ENCODE data around the gene BASP1.

Gene BASP1

DNA sequence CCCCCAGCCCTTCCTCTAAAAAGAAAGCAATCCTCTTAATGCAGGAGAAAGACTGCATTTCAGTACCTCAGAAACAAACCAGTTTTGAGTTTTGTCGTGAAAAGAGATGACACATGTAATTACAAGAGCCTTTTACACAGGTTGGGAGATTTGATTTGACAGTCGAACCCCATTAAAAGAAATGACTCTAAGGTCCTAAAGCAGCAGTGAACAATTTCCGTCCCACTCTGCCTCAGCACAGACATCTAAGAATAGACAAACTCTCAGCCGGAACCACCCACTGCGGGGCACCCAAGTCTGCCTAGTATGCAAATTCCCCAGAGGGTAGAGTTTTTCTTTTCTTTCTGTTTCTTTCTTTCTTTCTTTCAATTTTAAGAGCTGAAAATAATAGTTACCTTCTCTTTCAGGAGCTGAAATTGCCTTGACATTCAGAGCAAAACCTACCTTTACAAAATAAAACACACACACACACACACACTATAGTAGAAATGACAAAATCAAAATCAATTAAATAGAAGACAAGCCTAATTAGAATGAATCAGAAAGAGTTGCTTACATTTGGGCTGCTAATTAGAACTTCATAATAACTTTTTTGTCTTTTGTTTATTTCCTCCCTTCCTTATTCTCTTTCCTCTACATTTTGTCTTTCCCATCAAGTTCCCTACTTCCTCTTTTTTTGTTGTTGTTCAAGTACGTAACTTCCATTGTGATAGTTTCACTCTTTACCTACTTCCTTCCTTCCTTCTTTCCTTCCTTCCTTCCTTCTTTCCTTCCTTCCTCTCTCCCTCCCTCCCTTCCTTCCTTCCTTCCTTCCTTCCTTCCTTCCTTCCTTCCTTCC is 65.1 kb downstream of the BASP1 start:
- Histone ChIP-seq H3K27me3 (ENCODE audit: control insufficient read depth, insufficient read depth, low read length) (no peaks in the 10 kb centered on the region), H3K4me3 (ENCODE audit: low read length) (no peak overlapping the region), H3K9ac (ENCODE audit: low read depth, low read length) (no peak overlapping the region), H3K4me1 (ENCODE audit: control insufficient read depth, insufficient read depth, low read length) (no peaks in the 10 kb centered on the region), H3K4me2 (ENCODE audit: low read length) (no peak overlapping the region), H3K9me3 (replicated peaks; ENCODE audit: low read length) (no peaks in the 10 kb centered on the region), H3K36me3 (ENCODE audit: insufficient read depth, low read length) (peaks cover 14% of the 10 kb centered on the region)

DNA sequence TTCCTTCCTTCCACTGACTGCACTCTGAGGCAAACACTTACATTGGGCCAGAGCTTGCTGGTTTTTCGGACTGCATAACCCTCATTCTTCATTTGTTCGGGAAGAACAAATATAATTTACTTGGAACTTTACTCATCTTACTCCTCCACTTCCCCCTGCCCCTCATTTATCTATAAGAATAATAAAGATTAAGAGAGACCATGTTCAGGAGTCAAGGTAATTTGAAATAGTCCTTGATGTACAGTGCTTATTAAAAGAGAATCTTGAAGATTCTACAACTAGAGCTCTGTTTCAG is 65.6 kb downstream of the BASP1 start:
- H3K4me3 ChIP-seq (ENCODE audit: low read length), result no peak overlapping the region
- H3K4me2 ChIP-seq (ENCODE audit: low read length), result no peak overlapping the region
- H3K4me1 ChIP-seq (ENCODE audit: control insufficient read depth, insufficient read depth, low read length), result no peaks in the 10 kb centered on the region
- no peak overlapping the region for H3K9ac ChIP-seq (ENCODE audit: low read depth, low read length)
- no peaks in the 10 kb centered on the region for H3K27me3 ChIP-seq (ENCODE audit: control insufficient read depth, insufficient read depth, low read length)
- H3K36me3 ChIP-seq (ENCODE audit: insufficient read depth, low read length), result peaks cover 9% of the 10 kb centered on the region
- H3K9me3 ChIP-seq (replicated peaks; ENCODE audit: low read length), result no peaks in the 10 kb centered on the region

DNA sequence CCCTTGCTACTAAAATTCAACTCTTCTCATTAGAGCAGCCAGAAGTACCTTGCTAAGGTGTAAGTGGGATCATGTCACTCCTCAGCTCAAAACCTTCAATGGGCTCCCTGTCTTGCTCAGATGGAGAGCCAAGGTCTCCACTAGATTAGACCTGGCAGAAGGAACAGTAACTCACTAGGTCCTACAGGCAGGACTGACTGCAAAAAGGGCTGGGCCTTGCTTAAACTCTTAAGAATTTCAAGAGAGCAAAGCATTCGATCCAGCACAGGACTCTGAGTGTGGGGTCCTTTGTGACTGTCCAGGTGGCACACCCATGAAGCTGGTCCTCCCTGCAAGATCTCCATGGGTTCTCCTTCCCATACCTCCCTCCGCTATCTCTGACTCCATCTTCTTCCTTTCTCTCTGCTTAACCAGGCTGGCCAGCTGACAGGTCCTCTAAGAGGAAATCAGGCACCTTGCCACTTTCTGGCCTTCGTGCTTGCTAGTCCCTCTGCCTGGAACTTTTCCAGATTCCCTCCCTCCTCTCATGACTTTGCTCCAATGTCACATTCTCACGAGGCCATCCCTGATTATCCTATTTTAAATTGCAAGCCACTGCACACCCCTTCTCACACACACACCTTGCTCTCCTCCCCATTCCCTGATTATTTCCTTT is 70.2 kb downstream of the BASP1 start:
- Histone ChIP-seq H3K9me3 (replicated peaks; ENCODE audit: low read length) (no peaks in the 10 kb centered on the region), H3K27me3 (ENCODE audit: control insufficient read depth, insufficient read depth, low read length) (no peaks in the 10 kb centered on the region), H3K4me1 (ENCODE audit: control insufficient read depth, insufficient read depth, low read length) (no peaks in the 10 kb centered on the region), H3K36me3 (ENCODE audit: insufficient read depth, low read length) (no peaks in the 10 kb centered on the region), H3K4me3 (ENCODE audit: low read length) (no peak overlapping the region), H3K4me2 (ENCODE audit: low read length) (no peak overlapping the region), H3K9ac (ENCODE audit: low read depth, low read length) (no peak overlapping the region)

DNA sequence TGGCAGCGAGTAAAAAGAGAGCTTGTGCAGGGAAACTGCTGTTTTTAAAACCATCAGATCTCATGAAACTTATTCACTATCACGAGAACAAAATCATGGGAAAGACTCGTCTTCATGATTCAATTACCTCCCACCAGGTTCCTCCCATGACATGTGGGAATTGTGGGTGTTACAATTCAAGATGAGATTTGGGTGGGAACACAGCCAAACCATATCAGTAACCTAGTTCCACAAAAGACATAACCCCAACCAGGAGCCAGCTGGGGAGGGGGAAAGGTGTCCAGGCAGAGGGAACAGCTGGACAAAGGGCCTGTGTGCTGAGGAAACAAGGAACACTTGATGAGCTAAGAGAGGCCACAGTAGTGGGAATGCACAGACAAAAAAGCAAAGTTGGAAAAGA is 71.1 kb downstream of the BASP1 start:
- H3K4me1 ChIP-seq (ENCODE audit: control insufficient read depth, insufficient read depth, low read length), result no peaks in the 10 kb centered on the region
- H3K9me3 ChIP-seq (replicated peaks; ENCODE audit: low read length), result no peaks in the 10 kb centered on the region
- no peak overlapping the region for H3K9ac ChIP-seq (ENCODE audit: low read depth, low read length)
- no peaks in the 10 kb centered on the region for H3K27me3 ChIP-seq (ENCODE audit: control insufficient read depth, insufficient read depth, low read length)
- H3K36me3 ChIP-seq (ENCODE audit: insufficient read depth, low read length), result no peaks in the 10 kb centered on the region
- no peak overlapping the region for H3K4me2 ChIP-seq (ENCODE audit: low read length)
- no peak overlapping the region for H3K4me3 ChIP-seq (ENCODE audit: low read length)

DNA sequence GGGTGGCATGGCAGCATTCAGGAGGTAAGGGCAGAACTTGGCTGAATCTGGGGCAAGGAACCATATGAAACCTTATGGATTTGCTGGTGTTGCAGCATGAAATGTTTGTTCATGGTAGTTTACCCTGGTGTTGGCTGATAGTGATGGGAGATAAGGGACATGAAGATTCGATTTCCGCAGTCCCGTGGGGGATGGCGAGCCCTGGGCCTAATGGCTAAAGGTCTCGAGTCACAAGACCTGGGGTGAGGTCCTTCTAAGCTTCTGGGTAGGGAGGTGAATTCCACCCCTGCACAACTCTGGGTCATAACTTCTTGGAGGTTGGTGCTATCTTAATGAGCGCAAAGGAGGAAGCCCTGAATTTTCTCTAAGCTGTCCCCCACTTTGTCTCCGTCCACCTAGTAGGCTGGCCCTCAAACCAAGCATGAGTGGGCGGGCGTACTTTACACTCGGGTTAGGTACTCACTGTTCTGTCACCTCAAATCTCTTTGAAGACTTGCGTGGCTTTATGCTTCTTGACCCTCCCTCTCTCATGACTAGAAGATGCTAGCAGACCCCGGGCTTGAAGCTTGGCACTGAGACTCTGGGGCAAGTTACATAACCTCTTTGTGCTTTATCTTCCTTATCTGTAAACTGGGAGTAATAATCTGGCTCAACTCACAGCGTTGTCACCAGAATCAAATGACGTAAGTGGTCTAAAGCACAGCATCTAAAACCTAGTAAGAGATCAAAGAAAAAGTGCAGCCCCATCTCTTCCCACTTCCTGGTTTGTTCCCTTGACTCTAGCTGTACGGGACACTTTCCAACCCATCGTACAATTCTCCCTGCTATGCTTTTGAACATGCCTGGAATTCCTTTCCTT is 72.5 kb downstream of the BASP1 start:
- Histone ChIP-seq H3K9ac (ENCODE audit: low read depth, low read length) (no peak overlapping the region), H3K4me1 (ENCODE audit: control insufficient read depth, insufficient read depth, low read length) (no peaks in the 10 kb centered on the region), H3K9me3 (replicated peaks; ENCODE audit: low read length) (no peaks in the 10 kb centered on the region), H3K4me3 (ENCODE audit: low read length) (no peak overlapping the region), H3K27me3 (ENCODE audit: control insufficient read depth, insufficient read depth, low read length) (no peaks in the 10 kb centered on the region), H3K4me2 (ENCODE audit: low read length) (no peak overlapping the region), H3K36me3 (ENCODE audit: insufficient read depth, low read length) (no peaks in the 10 kb centered on the region)

DNA sequence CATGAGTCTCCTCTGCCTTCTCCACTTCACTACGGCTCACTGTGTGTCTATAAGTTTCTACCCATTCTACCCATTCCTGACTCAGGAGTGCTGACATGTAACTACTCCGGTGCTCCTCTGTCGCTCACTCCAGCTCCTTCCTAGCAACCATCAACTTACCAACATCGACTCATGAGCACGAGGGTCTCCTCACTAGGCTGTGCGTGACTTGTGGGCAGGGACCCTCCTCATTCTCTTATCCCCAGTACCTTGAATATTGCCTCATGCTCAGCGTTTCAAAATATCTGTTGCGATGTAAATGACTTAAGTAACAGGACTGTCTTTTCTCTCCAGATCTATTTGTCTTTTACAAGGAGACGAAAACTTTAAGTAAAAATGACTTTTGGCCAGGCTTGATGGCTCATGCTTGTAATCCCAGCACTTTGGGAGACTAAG is 73.1 kb downstream of the BASP1 start:
- Histone ChIP-seq H3K36me3 (ENCODE audit: insufficient read depth, low read length) (no peaks in the 10 kb centered on the region), H3K9ac (ENCODE audit: low read depth, low read length) (no peak overlapping the region), H3K27me3 (ENCODE audit: control insufficient read depth, insufficient read depth, low read length) (no peaks in the 10 kb centered on the region)

DNA sequence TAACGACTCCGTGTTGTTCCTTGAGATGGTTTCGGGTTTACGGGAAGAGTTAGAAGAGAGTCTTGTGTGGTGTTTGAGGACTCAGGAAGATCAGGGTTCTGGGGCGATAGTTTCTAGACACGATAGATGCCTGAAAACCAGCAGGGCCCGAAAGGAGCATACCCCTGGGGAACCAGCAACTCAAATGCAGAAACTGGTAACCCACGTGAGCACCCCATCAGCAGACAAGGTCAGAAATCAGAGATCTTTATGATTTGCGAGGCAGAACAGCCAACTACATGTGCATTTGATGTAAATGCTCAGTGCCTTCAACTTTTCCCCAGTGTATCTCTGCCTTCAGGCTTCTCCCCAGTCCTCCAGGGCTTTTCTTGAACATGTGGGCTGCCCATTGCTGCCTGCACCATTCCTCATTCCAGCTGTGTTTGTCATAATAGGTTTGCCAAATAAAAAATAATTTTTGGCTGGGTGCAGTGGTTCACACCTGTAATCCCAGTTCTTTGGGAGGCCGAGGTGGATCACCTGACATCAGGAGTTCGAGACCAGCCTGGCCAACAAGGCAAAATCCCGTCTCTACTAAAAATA is 75.1 kb downstream of the BASP1 start:
- no peaks in the 10 kb centered on the region for H3K36me3 ChIP-seq (ENCODE audit: insufficient read depth, low read length)
- H3K27me3 ChIP-seq (ENCODE audit: control insufficient read depth, insufficient read depth, low read length), result peaks cover 6% of the 10 kb centered on the region
- H3K4me1 ChIP-seq (ENCODE audit: control insufficient read depth, insufficient read depth, low read length), result no peaks in the 10 kb centered on the region
- no peaks in the 10 kb centered on the region for H3K9me3 ChIP-seq (replicated peaks; ENCODE audit: low read length)
- H3K4me3 ChIP-seq (ENCODE audit: low read length), result no peak overlapping the region
- no peak overlapping the region for H3K9ac ChIP-seq (ENCODE audit: low read depth, low read length)
- no peak overlapping the region for H3K4me2 ChIP-seq (ENCODE audit: low read length)

More for the DNA sequence above, 73.1 kb downstream of the BASP1 start:
- no peak overlapping the region for H3K4me3 ChIP-seq (ENCODE audit: low read length)
- no peaks in the 10 kb centered on the region for H3K9me3 ChIP-seq (replicated peaks; ENCODE audit: low read length)
- no peak overlapping the region for H3K4me2 ChIP-seq (ENCODE audit: low read length)
- no peaks in the 10 kb centered on the region for H3K4me1 ChIP-seq (ENCODE audit: control insufficient read depth, insufficient read depth, low read length)

DNA sequence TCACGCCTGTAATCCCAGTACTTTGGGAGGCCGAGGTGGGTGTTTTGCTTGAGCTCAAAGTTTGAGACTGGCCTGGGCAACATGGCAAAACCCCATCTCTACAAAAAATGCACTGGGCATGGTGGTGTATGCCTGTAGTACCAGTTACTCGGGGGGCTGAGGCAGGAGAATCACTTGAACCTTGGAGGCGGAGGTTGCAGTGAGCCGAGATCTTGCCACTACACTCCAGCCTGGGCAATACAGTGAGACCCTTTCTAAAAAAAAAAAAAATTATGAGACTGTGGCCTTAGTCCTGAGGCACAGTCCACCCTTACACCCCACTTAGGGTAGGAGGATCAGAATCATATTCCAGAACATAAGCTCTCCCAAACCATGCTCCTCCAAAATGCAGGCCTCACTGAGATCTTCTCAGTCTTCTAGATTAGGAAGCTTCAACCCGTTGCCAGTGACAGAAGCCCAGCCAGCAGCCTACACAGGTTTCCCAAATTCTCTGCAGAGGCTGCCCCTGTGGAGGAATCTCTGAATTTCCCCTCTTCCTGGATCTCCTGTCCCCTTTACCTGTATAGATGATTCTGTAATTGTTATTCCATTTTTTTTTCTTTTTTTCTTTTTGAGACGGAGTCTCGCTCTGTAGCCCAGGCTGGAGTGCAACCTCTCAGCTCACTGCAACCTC is 77.3 kb downstream of the BASP1 start:
- no peaks in the 10 kb centered on the region for H3K9me3 ChIP-seq (replicated peaks; ENCODE audit: low read length)
- H3K9ac ChIP-seq (ENCODE audit: low read depth, low read length), result no peak overlapping the region

DNA sequence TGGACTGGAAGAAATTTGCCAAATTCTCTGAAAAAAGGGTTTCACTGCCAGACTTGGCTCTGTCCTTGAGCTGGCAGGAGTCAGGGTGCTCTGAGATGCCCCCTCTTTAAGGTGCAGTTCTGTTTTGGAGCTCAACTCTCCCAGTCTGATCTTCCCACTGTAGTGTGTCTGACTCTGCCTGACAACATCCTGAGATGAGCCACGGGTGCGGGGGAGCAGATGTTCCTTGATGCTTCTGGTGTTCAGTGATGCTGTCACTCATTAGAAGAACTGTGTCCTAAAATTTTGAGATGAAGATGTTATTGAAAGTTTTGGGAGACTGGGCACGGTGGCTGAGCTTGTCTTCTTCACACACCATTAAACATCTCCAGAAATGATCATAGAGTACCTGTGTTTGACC is 78.2 kb downstream of the BASP1 start:
- Histone ChIP-seq H3K4me1 (ENCODE audit: control insufficient read depth, insufficient read depth, low read length) (no peaks in the 10 kb centered on the region), H3K36me3 (ENCODE audit: insufficient read depth, low read length) (no peaks in the 10 kb centered on the region), H3K4me2 (ENCODE audit: low read length) (no peak overlapping the region), H3K9ac (ENCODE audit: low read depth, low read length) (no peak overlapping the region), H3K9me3 (replicated peaks; ENCODE audit: low read length) (no peaks in the 10 kb centered on the region), H3K27me3 (ENCODE audit: control insufficient read depth, insufficient read depth, low read length) (peaks cover 6% of the 10 kb centered on the region), H3K4me3 (ENCODE audit: low read length) (no peak overlapping the region)

More for the DNA sequence above, 77.3 kb downstream of the BASP1 start:
- Histone ChIP-seq H3K4me1 (ENCODE audit: control insufficient read depth, insufficient read depth, low read length) (no peaks in the 10 kb centered on the region), H3K27me3 (ENCODE audit: control insufficient read depth, insufficient read depth, low read length) (peaks cover 6% of the 10 kb centered on the region), H3K4me2 (ENCODE audit: low read length) (no peak overlapping the region), H3K36me3 (ENCODE audit: insufficient read depth, low read length) (no peaks in the 10 kb centered on the region), H3K4me3 (ENCODE audit: low read length) (no peak overlapping the region)

DNA sequence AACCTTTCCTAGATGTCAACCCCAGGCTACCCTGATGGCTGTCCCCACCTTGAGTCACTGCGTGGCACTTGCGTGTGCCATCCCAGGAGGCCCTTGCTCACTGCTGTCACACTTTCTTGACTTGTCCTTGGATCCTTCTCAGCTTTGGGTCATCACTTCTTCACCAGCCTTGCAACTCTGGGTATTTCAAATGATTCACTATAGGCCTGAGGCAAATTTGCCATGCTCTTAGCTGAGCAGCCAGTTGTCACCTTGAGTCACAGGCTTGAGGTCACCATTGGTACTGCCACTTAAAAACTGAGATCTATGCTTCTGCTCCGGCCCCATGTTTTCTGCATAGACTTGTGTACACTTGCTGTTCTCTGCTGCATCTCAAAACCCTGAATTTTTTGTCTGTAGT is 84.7 kb downstream of the BASP1 start:
- Histone ChIP-seq H3K9ac (ENCODE audit: low read depth, low read length) (no peak overlapping the region), H3K4me2 (ENCODE audit: low read length) (no peak overlapping the region), H3K27me3 (ENCODE audit: control insufficient read depth, insufficient read depth, low read length) (no peaks in the 10 kb centered on the region), H3K36me3 (ENCODE audit: insufficient read depth, low read length) (no peaks in the 10 kb centered on the region), H3K4me1 (ENCODE audit: control insufficient read depth, insufficient read depth, low read length) (peaks cover 28% of the 10 kb centered on the region), H3K4me3 (ENCODE audit: low read length) (no peak overlapping the region), H3K9me3 (replicated peaks; ENCODE audit: low read length) (no peaks in the 10 kb centered on the region)

DNA sequence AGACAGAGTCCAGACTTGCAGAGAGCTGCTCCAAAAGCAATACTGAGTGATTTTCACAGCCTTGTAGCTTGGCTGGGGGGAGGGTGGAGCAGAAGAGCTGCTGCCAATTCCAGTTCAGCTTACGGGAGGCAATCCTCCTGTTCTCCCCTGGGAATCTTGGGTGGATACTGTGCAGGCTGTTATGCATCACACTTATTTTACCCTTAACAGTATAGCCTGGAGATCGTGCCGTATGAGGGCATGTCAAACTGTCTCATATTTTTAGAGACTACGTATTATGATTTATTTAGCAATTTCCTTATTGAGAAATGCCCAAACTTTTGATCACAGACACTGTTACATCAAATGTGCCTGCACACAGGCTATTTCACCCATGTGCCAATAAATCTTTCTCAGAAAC is 85.2 kb downstream of the BASP1 start:
- no peak overlapping the region for H3K9ac ChIP-seq (ENCODE audit: low read depth, low read length)
- H3K9me3 ChIP-seq (replicated peaks; ENCODE audit: low read length), result no peaks in the 10 kb centered on the region
- H3K4me3 ChIP-seq (ENCODE audit: low read length), result no peak overlapping the region
- H3K27me3 ChIP-seq (ENCODE audit: control insufficient read depth, insufficient read depth, low read length), result no peaks in the 10 kb centered on the region
- H3K4me2 ChIP-seq (ENCODE audit: low read length), result no peak overlapping the region
- H3K36me3 ChIP-seq (ENCODE audit: insufficient read depth, low read length), result no peaks in the 10 kb centered on the region
- H3K4me1 ChIP-seq (ENCODE audit: control insufficient read depth, insufficient read depth, low read length), result peaks cover 28% of the 10 kb centered on the region

Measured in skeletal muscle satellite cell (primary cell).